Measurements from ENCODE around the gene LRRC7. TPM values are rescaled to one million over a fixed set of nuclear protein-coding genes. Genes with fewer than 3 reads are reported as not detected.

The LRRC7 gene
- total RNA-seq, 2 donors from 2014 or later = 2.8 to 3.0 TPM

GRCh38 chr1:69534829-69535228, 32.9 kb upstream of the LRRC7 start:
- H3K9me3 ChIP-seq = no peaks in the 10 kb centered on the region
- no peaks in the 10 kb centered on the region for H3K36me3 ChIP-seq
- no peak overlapping the region for H3K4me3 ChIP-seq
- TF ChIP-seq POLR2A (IDR thresholded peaks at IDR 0.05) = no peak
- TF ChIP-seq, protein P1, sequence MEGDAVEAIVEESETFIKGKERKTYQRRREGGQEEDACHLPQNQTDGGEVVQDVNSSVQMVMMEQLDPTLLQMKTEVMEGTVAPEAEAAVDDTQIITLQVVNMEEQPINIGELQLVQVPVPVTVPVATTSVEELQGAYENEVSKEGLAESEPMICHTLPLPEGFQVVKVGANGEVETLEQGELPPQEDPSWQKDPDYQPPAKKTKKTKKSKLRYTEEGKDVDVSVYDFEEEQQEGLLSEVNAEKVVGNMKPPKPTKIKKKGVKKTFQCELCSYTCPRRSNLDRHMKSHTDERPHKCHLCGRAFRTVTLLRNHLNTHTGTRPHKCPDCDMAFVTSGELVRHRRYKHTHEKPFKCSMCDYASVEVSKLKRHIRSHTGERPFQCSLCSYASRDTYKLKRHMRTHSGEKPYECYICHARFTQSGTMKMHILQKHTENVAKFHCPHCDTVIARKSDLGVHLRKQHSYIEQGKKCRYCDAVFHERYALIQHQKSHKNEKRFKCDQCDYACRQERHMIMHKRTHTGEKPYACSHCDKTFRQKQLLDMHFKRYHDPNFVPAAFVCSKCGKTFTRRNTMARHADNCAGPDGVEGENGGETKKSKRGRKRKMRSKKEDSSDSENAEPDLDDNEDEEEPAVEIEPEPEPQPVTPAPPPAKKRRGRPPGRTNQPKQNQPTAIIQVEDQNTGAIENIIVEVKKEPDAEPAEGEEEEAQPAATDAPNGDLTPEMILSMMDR (IDR thresholded peaks at IDR 0.05) = no peak
- no peak for TF ChIP-seq POLR2AphosphoS5 (IDR thresholded peaks at IDR 0.05)
- intact Hi-C loops (cut with DNase I) = no loop called here
- H3K4me1 ChIP-seq (replicated peaks) = no peaks in the 10 kb centered on the region
- WGBS = 58% methylated on average over 1 of the region's 1 CpG
- DNase-seq (ENCODE audit: low spot score) = no peak
- H3K27me3 ChIP-seq (replicated peaks; ENCODE audit: insufficient read depth) = no peaks in the 10 kb centered on the region
- no peak overlapping the region for H3K27ac ChIP-seq

- Histone ChIP-seq H3K27ac (no peak overlapping the region), H3K4me1 (replicated peaks) (no peaks in the 10 kb centered on the region), H3K9me3 (no peaks in the 10 kb centered on the region), H3K27me3 (replicated peaks; ENCODE audit: insufficient read depth) (no peaks in the 10 kb centered on the region), H3K4me3 (no peak overlapping the region), H3K36me3 (no peaks in the 10 kb centered on the region)
- TF ChIP-seq, protein P1 (IDR thresholded peaks at IDR 0.05) = no peak
- no peak for TF ChIP-seq POLR2AphosphoS5 (IDR thresholded peaks at IDR 0.05)
- TF ChIP-seq POLR2A (IDR thresholded peaks at IDR 0.05) = no peak
- WGBS = 43% methylated on average over 3 of the region's 3 CpGs
- intact Hi-C loops (cut with DNase I) = no loop called here
- DNase-seq (ENCODE audit: low spot score) = no peak
Measured at GRCh38 chr1:69535490-69535889, 32.2 kb upstream of the LRRC7 start.

- H3K4me1 ChIP-seq (replicated peaks) = no peaks in the 10 kb centered on the region
- H3K27me3 ChIP-seq (replicated peaks; ENCODE audit: insufficient read depth) = no peaks in the 10 kb centered on the region
- H3K27ac ChIP-seq = no peak overlapping the region
- intact Hi-C loops (cut with DNase I) = no loop called here
- H3K4me3 ChIP-seq = no peak overlapping the region
- no peak for DNase-seq (ENCODE audit: low spot score)
- no peaks in the 10 kb centered on the region for H3K36me3 ChIP-seq
- H3K9me3 ChIP-seq = no peaks in the 10 kb centered on the region
- TF ChIP-seq POLR2AphosphoS5 (IDR thresholded peaks at IDR 0.05) (no peak), POLR2A (IDR thresholded peaks at IDR 0.05) (no peak)
- TF ChIP-seq, protein P1 (IDR thresholded peaks at IDR 0.05) = no peak
- 80% methylated on average over 6 of the region's 6 CpGs for WGBS
Measured at GRCh38 chr1:69540052-69540451, 27.7 kb upstream of the LRRC7 start.

DNA sequence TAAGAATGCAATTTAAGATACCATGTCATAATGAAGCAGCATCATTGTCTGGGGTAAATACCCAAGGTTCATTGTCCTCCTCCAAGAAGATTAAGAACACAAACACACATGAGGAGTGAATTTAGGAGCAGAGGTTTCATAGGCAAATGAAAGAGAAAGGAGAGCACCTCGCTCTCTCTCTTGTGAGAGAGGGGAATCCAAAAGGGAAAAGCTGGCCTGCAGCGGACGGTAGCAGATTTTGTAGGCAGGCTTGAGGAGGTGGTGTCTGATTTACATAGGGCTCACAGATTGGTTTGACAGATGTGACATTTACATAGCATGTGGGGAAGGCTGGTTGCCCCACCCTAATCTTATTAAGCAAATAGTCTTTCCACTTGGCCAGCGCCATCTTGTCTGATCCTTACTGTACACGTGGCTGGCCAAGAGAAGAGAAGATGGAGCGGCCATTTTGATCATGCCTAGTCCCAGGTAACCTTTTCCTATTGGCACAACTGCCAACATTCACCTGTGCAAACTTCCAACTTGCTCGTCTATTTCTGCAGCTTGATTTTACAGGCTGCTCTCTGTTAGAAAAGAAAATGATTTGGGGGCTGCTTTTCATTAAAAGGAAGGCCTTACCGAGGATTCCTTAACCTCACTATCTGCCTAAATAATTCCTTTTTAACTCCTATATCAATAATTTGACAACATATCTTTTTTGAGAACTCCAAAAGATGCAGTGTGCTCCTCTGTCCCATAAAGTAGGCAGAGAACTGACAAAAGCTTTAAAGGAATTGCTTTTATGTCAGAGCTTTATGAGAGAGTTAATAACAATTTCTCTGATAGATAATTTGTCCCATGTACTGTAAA, 16.0 kb upstream of the LRRC7 start:
- Histone ChIP-seq H3K9me3 (no peaks in the 10 kb centered on the region), H3K4me1 (replicated peaks) (no peaks in the 10 kb centered on the region), H3K4me3 (no peak overlapping the region), H3K27ac (no peak overlapping the region), H3K27me3 (replicated peaks; ENCODE audit: insufficient read depth) (no peaks in the 10 kb centered on the region), H3K36me3 (no peaks in the 10 kb centered on the region)
- TF ChIP-seq POLR2A (IDR thresholded peaks at IDR 0.05) = no peak
- TF ChIP-seq, protein P1 (IDR thresholded peaks at IDR 0.05) = no peak
- no peak for TF ChIP-seq POLR2AphosphoS5 (IDR thresholded peaks at IDR 0.05)
- WGBS = 73% methylated on average over 8 of the region's 8 CpGs
- intact Hi-C loops (cut with DNase I) = no loop called here
- no peak for DNase-seq (ENCODE audit: low spot score)

DNA sequence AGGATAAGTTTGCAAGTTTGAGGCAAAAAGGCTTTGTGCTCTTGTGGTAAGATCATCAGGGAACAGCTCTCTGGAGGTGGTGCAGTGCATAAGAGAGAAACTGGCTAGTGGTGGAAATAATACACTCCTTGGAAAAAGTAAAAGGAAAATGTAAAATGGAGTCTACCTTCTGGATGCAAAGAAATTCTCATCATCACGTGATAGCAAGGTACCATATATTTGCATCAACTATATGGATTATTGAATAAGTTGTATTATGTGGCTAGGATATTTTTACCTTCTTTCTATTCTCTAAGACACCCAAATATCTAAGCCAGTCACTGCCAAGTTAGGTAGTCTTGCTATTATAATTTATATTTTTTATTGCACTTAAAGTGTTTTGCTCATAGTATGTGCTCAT, 14.0 kb upstream of the LRRC7 start:
- no peaks in the 10 kb centered on the region for H3K36me3 ChIP-seq
- intact Hi-C loops (cut with DNase I) = no loop called here
- TF ChIP-seq POLR2AphosphoS5 (IDR thresholded peaks at IDR 0.05) (no peak), POLR2A (IDR thresholded peaks at IDR 0.05) (no peak)
- TF ChIP-seq, protein P1 (IDR thresholded peaks at IDR 0.05) = no peak
- H3K27ac ChIP-seq = no peak overlapping the region
- H3K9me3 ChIP-seq = no peaks in the 10 kb centered on the region
- no peak overlapping the region for H3K4me3 ChIP-seq
- no peak for DNase-seq (ENCODE audit: low spot score)
- 84% methylated on average over 1 of the region's 1 CpG for WGBS
- no peaks in the 10 kb centered on the region for H3K4me1 ChIP-seq (replicated peaks)
- no peaks in the 10 kb centered on the region for H3K27me3 ChIP-seq (replicated peaks; ENCODE audit: insufficient read depth)

Measured in prostate gland (tissue), 2 donors.